Measurements from ENCODE around the gene MYL7.

Gene MYL7

DNA sequence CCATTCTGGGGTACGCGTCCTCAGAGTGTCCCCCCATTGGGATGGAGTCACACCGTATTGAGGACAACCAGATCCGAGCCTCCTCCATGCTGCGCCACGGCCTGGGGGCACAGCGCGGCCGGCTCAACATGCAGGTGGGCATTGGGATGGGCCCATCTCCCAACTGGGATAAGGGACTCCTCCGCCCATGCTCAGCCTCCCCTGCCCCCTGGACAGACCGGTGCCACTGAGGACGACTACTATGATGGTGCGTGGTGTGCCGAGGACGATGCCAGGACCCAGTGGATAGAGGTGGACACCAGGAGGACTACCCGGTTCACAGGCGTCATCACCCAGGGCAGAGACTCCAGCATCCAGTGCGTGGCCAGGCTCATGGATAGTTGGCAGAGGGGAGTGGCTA is 31.1 kb downstream of the MYL7 start:
- Histone ChIP-seq H3K4me1 (peaks cover 12 to 91% (median 85%) of the 10 kb centered on the region in 4 donors), H3K27ac (peak overlapping the region; percentile 98 to 100), H3K27me3 (no peaks in the 10 kb centered on the region), H3K36me3 (peaks cover 31 to 82% (median 81%) of the 10 kb centered on the region in 3 donors), H3K4me3 (no peak overlapping the region), H3K9me3 (no peaks in the 10 kb centered on the region)
- TF ChIP-seq, protein P1, sequence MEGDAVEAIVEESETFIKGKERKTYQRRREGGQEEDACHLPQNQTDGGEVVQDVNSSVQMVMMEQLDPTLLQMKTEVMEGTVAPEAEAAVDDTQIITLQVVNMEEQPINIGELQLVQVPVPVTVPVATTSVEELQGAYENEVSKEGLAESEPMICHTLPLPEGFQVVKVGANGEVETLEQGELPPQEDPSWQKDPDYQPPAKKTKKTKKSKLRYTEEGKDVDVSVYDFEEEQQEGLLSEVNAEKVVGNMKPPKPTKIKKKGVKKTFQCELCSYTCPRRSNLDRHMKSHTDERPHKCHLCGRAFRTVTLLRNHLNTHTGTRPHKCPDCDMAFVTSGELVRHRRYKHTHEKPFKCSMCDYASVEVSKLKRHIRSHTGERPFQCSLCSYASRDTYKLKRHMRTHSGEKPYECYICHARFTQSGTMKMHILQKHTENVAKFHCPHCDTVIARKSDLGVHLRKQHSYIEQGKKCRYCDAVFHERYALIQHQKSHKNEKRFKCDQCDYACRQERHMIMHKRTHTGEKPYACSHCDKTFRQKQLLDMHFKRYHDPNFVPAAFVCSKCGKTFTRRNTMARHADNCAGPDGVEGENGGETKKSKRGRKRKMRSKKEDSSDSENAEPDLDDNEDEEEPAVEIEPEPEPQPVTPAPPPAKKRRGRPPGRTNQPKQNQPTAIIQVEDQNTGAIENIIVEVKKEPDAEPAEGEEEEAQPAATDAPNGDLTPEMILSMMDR (IDR thresholded peaks at IDR 0.05) = no peak
- DNase-seq = no peak
- intact Hi-C loops (cut with DNase I; ENCODE audit: low total_unique reads) = no loop called here

DNA sequence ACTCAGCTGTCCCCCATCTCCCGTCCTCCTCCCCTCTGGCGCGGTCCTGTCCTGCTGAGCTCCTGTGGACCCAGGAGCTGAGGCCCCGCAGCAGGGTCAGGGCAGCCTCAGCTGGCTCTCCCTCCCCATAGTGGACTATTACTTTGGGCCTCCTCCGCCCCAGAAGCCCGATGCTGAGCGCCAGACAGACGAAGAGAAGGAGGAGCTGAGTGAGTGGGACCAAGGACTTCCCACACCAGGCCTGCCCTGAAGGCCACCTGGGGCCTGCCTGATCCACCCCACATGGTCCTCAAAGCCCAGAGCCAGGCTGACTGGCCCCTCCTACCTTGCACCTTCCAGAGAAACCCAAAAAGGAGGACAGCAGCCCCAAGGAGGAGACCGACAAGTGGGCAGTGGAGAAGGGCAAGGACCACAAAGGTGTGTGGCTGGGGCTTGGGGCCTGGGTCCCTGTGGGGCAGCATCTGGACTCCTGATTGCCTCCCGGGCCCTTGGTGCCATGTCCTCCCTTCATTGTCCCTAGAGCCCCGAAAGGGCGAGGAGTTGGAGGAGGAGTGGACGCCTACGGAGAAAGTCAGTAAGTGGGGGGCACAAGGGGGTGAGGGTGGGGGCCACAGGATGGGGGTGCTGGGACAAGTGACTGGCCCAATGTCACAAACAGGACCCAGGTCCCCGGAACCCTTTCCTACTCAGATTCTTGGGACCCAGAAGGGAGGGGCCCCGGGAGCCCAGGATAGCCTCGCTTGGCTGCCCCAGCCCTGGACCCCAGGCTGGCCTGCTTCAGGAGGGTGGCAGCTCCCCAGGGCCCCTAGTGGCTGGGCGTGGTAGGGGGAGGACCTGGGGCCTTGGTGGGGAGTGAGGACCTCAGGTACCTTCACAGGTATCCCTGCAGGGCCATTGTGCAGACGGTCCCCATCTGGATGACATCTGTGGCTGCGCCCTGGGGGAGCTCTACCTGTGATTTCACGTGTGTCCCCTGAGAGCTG is 32.1 kb downstream of the MYL7 start:
- no peak for DNase-seq
- intact Hi-C loops (cut with DNase I; ENCODE audit: low total_unique reads) = no loop called here

DNA sequence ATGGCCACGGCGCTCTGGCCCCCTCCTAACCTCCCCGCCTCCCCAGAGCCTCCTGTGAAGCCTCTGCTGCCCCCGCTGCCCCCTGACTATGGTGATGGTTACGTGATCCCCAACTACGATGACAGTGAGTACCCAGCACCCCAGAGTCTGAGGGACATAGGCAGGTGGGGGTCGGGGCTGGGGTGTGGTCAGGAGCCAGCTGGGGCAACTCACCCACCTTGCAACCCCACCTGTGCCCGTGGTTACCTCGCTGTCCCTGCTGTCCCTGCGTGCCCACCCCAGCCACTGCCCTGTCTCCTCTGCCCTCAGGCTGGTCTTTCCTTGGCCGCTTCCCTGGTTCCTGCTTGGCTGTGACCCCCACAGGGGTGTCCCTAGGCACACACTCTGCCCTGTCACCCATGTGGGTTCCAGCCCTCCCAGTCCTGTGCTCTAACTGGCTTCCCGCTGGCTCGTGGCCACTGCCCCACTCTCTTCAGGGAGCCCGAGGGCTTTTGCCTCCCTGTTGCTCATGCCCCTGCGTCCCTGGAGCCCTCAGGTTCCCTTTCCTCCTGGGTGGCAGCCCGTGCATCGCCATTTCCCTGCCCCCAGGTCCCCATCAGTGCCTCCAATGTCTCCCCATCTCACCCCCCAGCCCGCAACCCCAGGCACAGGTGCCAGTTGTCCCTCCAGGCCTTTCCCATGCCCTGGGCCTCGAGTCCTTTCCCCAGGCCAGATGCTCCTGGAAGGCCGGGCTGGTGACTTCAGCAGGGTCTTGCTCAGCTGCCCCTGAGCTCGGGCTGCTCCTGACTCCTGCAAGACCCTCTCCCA is 33.0 kb downstream of the MYL7 start:
- peaks cover 12 to 100% (median 84%) of the 10 kb centered on the region in 4 donors for H3K4me1 ChIP-seq
- no peaks in the 10 kb centered on the region for H3K9me3 ChIP-seq
- DNase-seq = no peak
- peaks cover 25 to 66% (median 63%) of the 10 kb centered on the region in 3 donors for H3K36me3 ChIP-seq
- no peaks in the 10 kb centered on the region for H3K27me3 ChIP-seq
- intact Hi-C loops (cut with DNase I; ENCODE audit: low total_unique reads) = no loop called here
- peak overlapping the region; percentile 52 to 58 for H3K4me3 ChIP-seq
- TF ChIP-seq, protein P1 (IDR thresholded peaks at IDR 0.05) = no peak
- H3K27ac ChIP-seq = peak overlapping the region; percentile 98 to 100

More for the DNA sequence above, 32.1 kb downstream of the MYL7 start:
- TF ChIP-seq, protein P1 (IDR thresholded peaks at IDR 0.05) = no peak
- peak overlapping the region; percentile 98 to 100 for H3K27ac ChIP-seq
- peaks cover 12 to 92% (median 76%) of the 10 kb centered on the region in 4 donors for H3K4me1 ChIP-seq
- H3K9me3 ChIP-seq = no peaks in the 10 kb centered on the region
- H3K27me3 ChIP-seq = no peaks in the 10 kb centered on the region
- peak overlapping the region in 1 of 2 donors; percentile 58 for H3K4me3 ChIP-seq
- H3K36me3 ChIP-seq = peaks cover 25 to 75% (median 72%) of the 10 kb centered on the region in 3 donors

- no peaks in the 10 kb centered on the region for H3K27me3 ChIP-seq
- H3K4me1 ChIP-seq = peaks cover 12 to 100% (median 85%) of the 10 kb centered on the region in 4 donors
- H3K4me3 ChIP-seq = peak overlapping the region; percentile 52 to 58
- TF ChIP-seq, protein P1 (IDR thresholded peaks at IDR 0.05) = no peak
- no peak for DNase-seq
- H3K27ac ChIP-seq = peak overlapping the region; percentile 98 to 100
- intact Hi-C loops (cut with DNase I; ENCODE audit: low total_unique reads) = no loop called here
- H3K36me3 ChIP-seq = peaks cover 25 to 58% (median 55%) of the 10 kb centered on the region in 3 donors
- no peaks in the 10 kb centered on the region for H3K9me3 ChIP-seq
Measured at GRCh38 chr7:44107116-44107960, 33.8 kb downstream of the MYL7 start.
